Spinal cord (tissue), 10 donors: ENCODE data around the gene STRN3. TPM values are rescaled to one million over a fixed set of nuclear protein-coding genes. Genes with fewer than 3 reads are reported as not detected.
"Not testable (repeated sequence)": the region's sequence is repeated elsewhere in the genome, so short reads cannot be mapped to it uniquely, and the experiment has no call there.

Experiments
- DNase-seq, 6 donors: peaks; one replicate each; pipeline versions ENCODE4 v3.0.0 to v3.0.0-alpha.2; 2013 to 2015; ENCODE audit warnings: low spot score in 6 of 6, low read depth in 4 of 6
- H3K27ac ChIP-seq: one replicate; pipeline ENCODE4 v1.5.1; 2013; ENCODE audit warnings: low read depth, low read length, control low read depth
- H3K27me3 ChIP-seq: one replicate; pipeline ENCODE4 v1.6.1; 2013; ENCODE audit warnings: low read length; ENCODE audit not compliant: control insufficient read depth, insufficient read depth
- H3K36me3 ChIP-seq: one replicate; pipeline ENCODE4 v1.6.1; 2013; ENCODE audit warnings: low read length; ENCODE audit not compliant: control insufficient read depth, insufficient read depth
- H3K4me1 ChIP-seq: one replicate; pipeline ENCODE4 v1.6.1; 2013; ENCODE audit warnings: low read length; ENCODE audit not compliant: control insufficient read depth, insufficient read depth
- H3K4me3 ChIP-seq: one replicate; pipeline ENCODE4 v1.5.1; 2013; ENCODE audit warnings: low read depth, low read length, control low read depth
- H3K9me3 ChIP-seq: one replicate; pipeline ENCODE4 v1.6.1; 2013; ENCODE audit warnings: low read length; ENCODE audit not compliant: control insufficient read depth, insufficient read depth
- WGBS: methylation state at CpG from one replicate; pipeline ENCODE4 v1.1.5; 2013; ENCODE audit warnings: missing lambda C conversion rate; ENCODE audit not compliant: insufficient coverage; 5-methylcytosine and 5-hydroxymethylcytosine counted together
- polyA plus RNA-seq, 2 donors: library from polyadenylated mRNA; unstranded; fragments of 120-200 nt; gene quantifications; one replicate each; pipeline ENCODE4 v1.2.1, GENCODE V29; 2013; ENCODE audit not compliant: insufficient read length in 2 of 2
- total RNA-seq, 2 donors: library from RNA; depleted of rRNA in 1 of 2; stranded (reverse); fragments of 120-200 nt in 1 of 2; fragments of >200 nt in 1 of 2; gene quantifications; one replicate each; pipeline versions ENCODE4 v1.2.3 to v1.2.4, GENCODE V29; 2013 to 2014
- donor health status: healthy.

Gene STRN3
- total and polyA plus RNA-seq, 4 donors: 31.6 to 72.7 (median 45.8) TPM

DNA sequence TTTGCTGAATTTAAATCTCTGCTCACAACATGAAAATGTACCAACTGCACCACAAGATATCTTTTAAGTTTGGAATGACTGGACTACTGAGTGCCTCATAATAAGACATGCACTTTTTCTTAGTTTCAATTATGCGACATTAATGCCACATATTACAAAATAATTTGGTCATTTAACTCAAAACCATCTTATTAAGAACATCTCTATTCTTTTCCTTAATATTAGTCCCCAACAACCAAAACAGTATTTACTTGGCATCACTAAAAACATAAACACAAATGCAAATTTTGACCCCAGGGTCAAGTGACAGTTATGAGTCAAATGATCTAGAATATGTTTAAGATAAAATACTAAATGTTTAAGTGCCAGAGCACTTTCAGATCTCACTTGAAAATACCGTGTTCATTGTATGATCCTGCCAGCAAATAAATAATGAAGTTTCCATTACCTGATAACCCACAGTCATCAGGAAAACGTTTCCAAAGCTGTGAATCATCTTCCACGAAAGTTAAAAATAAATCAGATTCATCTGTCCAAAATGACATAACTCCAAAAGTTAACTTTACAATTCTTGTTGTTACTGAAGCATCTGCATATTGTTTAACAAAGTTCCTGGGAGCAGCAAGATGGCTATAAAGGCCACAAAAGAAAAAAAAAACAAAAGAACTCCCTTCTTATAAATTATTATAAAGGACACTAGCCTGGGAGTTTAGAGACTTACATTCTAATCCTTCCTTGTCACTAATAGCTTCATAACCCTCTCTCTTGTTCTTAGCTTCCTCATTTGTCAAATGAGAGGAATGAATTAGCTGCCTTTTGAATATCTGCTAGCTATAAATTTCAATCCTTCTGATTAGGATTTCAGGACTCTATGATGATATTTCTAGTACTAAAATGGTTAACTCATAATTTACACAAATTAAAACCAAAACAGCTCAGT, 31.2 kb downstream of the STRN3 start:
- DNase-seq: no peak
- H3K36me3 ChIP-seq: no peaks in the 10 kb centered on the region
- H3K27me3 ChIP-seq: no peaks in the 10 kb centered on the region
- WGBS: 0% methylated on average over 1 of the region's 4 CpGs
- no peaks in the 10 kb centered on the region for H3K4me1 ChIP-seq
- no peak overlapping the region for H3K27ac ChIP-seq
- peaks cover 7% of the 10 kb centered on the region for H3K9me3 ChIP-seq
- no peak overlapping the region for H3K4me3 ChIP-seq

DNA sequence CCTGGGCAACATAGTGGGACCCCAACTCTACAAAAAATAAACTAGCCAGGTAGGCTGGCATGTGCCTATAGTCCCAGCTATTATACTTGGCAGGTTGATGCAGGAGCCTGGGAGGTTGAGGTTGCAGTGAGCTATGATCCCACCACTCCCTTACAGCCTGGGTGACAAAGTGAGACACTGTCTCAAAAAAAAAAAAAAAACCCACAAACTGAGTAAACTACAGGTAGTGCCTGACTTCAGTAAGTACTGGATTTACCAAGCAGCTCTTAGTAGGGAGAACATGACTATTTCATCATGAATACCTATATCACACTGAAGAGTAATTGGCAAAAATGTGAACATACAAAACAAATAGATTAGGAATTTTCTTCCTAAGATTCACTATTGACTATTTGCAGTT, 33.1 kb downstream of the STRN3 start:
- Histone ChIP-seq H3K27ac (no peak overlapping the region), H3K9me3 (peaks cover 2% of the 10 kb centered on the region), H3K36me3 (no peaks in the 10 kb centered on the region), H3K4me3 (no peak overlapping the region), H3K4me1 (no peaks in the 10 kb centered on the region), H3K27me3 (no peaks in the 10 kb centered on the region)
- DNase-seq: no peak

GRCh38 chr14:30991408-30991807, 34.8 kb downstream of the STRN3 start:
- no peak overlapping the region for H3K27ac ChIP-seq
- no peaks in the 10 kb centered on the region for H3K27me3 ChIP-seq
- WGBS: no CpG with 5 or more reads among the region's 2 CpGs
- no peaks in the 10 kb centered on the region for H3K36me3 ChIP-seq
- no peaks in the 10 kb centered on the region for H3K9me3 ChIP-seq
- DNase-seq: no peak
- H3K4me1 ChIP-seq: no peaks in the 10 kb centered on the region
- H3K4me3 ChIP-seq: no peak overlapping the region

GRCh38 chr14:30990770-30991169, 35.4 kb downstream of the STRN3 start:
- no peaks in the 10 kb centered on the region for H3K27me3 ChIP-seq
- DNase-seq: no peak
- H3K27ac ChIP-seq: no peak overlapping the region
- H3K4me3 ChIP-seq: no peak overlapping the region
- H3K9me3 ChIP-seq: no peaks in the 10 kb centered on the region
- no peaks in the 10 kb centered on the region for H3K4me1 ChIP-seq
- no peaks in the 10 kb centered on the region for H3K36me3 ChIP-seq

DNA sequence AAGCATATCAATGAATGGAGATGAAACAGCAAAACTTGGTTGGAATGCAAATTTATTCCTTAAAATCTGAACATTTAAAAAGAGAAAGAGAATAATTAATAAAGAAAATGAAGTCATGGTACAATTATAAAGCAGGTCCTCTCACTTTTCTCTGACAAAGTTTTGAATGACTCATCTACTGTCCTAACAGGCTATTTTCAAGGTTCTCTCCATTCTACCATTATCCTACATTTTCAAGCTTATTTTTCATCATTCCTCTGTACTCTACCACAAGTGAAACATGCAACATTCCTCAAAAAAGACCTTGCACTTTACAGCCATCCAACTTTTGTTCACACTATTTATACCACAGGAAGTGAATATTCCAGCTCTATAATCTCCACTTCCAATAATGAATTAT, 37.7 kb downstream of the STRN3 start:
- Histone ChIP-seq H3K36me3 (no peaks in the 10 kb centered on the region), H3K9me3 (no peaks in the 10 kb centered on the region), H3K27me3 (no peaks in the 10 kb centered on the region), H3K4me3 (no peak overlapping the region), H3K4me1 (no peaks in the 10 kb centered on the region), H3K27ac (no peak overlapping the region)
- DNase-seq: no peak

DNA sequence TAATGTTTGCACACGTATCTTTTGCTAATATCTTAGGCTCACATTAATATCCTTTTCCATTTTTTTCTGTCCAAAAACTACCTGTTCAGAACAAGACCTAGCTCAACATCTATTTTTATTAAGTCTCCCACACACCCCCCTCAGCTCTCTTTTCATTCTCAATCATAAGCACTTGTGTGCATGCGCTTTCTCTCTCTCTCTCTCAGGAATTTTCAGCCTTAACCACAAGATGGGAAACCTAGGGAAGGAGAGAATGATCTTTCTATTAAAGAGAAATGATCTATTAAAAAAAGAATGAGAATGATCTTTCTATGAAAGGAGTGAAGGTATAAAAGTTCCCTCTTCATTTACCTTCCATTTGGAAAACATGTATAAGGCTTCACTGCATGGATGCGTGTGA, 40.4 kb downstream of the STRN3 start:
- WGBS: no CpG with 5 or more reads among the region's 3 CpGs

GRCh38 chr14:30983858-30984257, 42.3 kb downstream of the STRN3 start:
- Histone ChIP-seq H3K9me3 (no peaks in the 10 kb centered on the region), H3K4me1 (no peaks in the 10 kb centered on the region)

More for the DNA sequence above, 40.4 kb downstream of the STRN3 start:
- Histone ChIP-seq H3K27ac (no peak overlapping the region), H3K9me3 (no peaks in the 10 kb centered on the region), H3K4me3 (no peak overlapping the region), H3K27me3 (no peaks in the 10 kb centered on the region), H3K4me1 (no peaks in the 10 kb centered on the region), H3K36me3 (no peaks in the 10 kb centered on the region)
- no peak for DNase-seq

GRCh38 chr14:30982533-30982932, 43.6 kb downstream of the STRN3 start:
- Histone ChIP-seq H3K27ac (no peak overlapping the region), H3K27me3 (no peaks in the 10 kb centered on the region), H3K36me3 (no peaks in the 10 kb centered on the region), H3K4me1 (no peaks in the 10 kb centered on the region), H3K4me3 (no peak overlapping the region), H3K9me3 (no peaks in the 10 kb centered on the region)
- no peak for DNase-seq
- 100% methylated on average over 3 of the region's 7 CpGs for WGBS

More at GRCh38 chr14:30983858-30984257, 42.3 kb downstream of the STRN3 start:
- Histone ChIP-seq H3K4me3 (no peak overlapping the region), H3K27me3 (no peaks in the 10 kb centered on the region), H3K36me3 (no peaks in the 10 kb centered on the region), H3K27ac (no peak overlapping the region)
- no CpG with 5 or more reads among the region's 2 CpGs for WGBS
- no peak for DNase-seq

GRCh38 chr14:30980980-30981379, 45.2 kb downstream of the STRN3 start:
- H3K27me3 ChIP-seq: no peaks in the 10 kb centered on the region
- no peaks in the 10 kb centered on the region for H3K9me3 ChIP-seq
- no peaks in the 10 kb centered on the region for H3K4me1 ChIP-seq
- no peak for DNase-seq
- whole genome bisulfite sequencing: 100% methylated on average over 1 of the region's 3 CpGs
- no peaks in the 10 kb centered on the region for H3K36me3 ChIP-seq
- no peak overlapping the region for H3K4me3 ChIP-seq
- no peak overlapping the region for H3K27ac ChIP-seq

- 86% methylated on average over 5 of the region's 13 CpGs for whole genome bisulfite sequencing
These were observed 46.0 kb downstream of the STRN3 start for GRCh38 chr14:30980106-30980704.

More at GRCh38 chr14:30980106-30980704, 46.0 kb downstream of the STRN3 start:
- H3K4me3 ChIP-seq, H3K36me3 ChIP-seq, H3K9me3 ChIP-seq, H3K4me1 ChIP-seq, H3K27ac ChIP-seq, H3K27me3 ChIP-seq: not testable (repeated sequence)
- DNase-seq: peak in 5 of 6 donors; percentile 4 to 69 (median 19)
